Measurements from ENCODE around the gene BANF2. TPM values are rescaled to one million over a fixed set of nuclear protein-coding genes. Genes with fewer than 3 reads are reported as not detected.
"Not testable (repeated sequence)": the region's sequence is repeated elsewhere in the genome, so short reads cannot be mapped to it uniquely, and the experiment has no call there.

The BANF2 gene
- total RNA-seq, 1 donor from 2014 or later = not detected

- Mint-ChIP-seq H3K36me3 (no peaks in the 10 kb centered on the region), H3K27me3 (ENCODE audit: low read depth) (no peaks in the 10 kb centered on the region), H3K27ac (no peak overlapping the region), H3K9me3 (no peaks in the 10 kb centered on the region), H3K4me1 (peaks cover 10% of the 10 kb centered on the region), H3K4me3 (no peak overlapping the region)
- TF ChIP-seq CTCF (IDR thresholded peaks at IDR 0.05; ENCODE audit: unreplicated experiment) = no peak
- DNase-seq (ENCODE audit: low spot score in 2 of 2, unreplicated experiment in 2 of 2) = no peak
Measured at GRCh38 chr20:17704589-17705317, 5.0 kb downstream of the BANF2 start.

- Mint-ChIP-seq H3K9me3 (no peaks in the 10 kb centered on the region), H3K4me3 (no peak overlapping the region), H3K36me3 (no peaks in the 10 kb centered on the region), H3K4me1 (peaks cover 17% of the 10 kb centered on the region), H3K27me3 (ENCODE audit: low read depth) (no peaks in the 10 kb centered on the region), H3K27ac (no peak overlapping the region)
- no peak for DNase-seq (ENCODE audit: low spot score in 2 of 2, unreplicated experiment in 2 of 2)
- no peak for TF ChIP-seq CTCF (IDR thresholded peaks at IDR 0.05; ENCODE audit: unreplicated experiment)
Measured at GRCh38 chr20:17705916-17706315, 6.2 kb downstream of the BANF2 start.

GRCh38 chr20:17706632-17707031, 6.9 kb downstream of the BANF2 start:
- Mint-ChIP-seq H3K36me3 (no peaks in the 10 kb centered on the region), H3K27ac (no peak overlapping the region), H3K4me1 (peaks cover 22% of the 10 kb centered on the region), H3K27me3 (ENCODE audit: low read depth) (no peaks in the 10 kb centered on the region), H3K9me3 (no peaks in the 10 kb centered on the region), H3K4me3 (no peak overlapping the region)
- DNase-seq (ENCODE audit: low spot score in 2 of 2, unreplicated experiment in 2 of 2) = no peak
- no peak for TF ChIP-seq CTCF (IDR thresholded peaks at IDR 0.05; ENCODE audit: unreplicated experiment)

GRCh38 chr20:17707951-17708350, 8.2 kb downstream of the BANF2 start:
- H3K27ac Mint-ChIP-seq; H3K4me3 Mint-ChIP-seq; H3K9me3 Mint-ChIP-seq; DNase-seq (ENCODE audit: low spot score in 2 of 2, unreplicated experiment in 2 of 2); H3K36me3 Mint-ChIP-seq; H3K27me3 Mint-ChIP-seq (ENCODE audit: low read depth): not testable (repeated sequence)
- H3K4me1 Mint-ChIP-seq = peaks cover 22% of the 10 kb centered on the region

- no peaks in the 10 kb centered on the region for H3K9me3 Mint-ChIP-seq
- no peak overlapping the region for H3K4me3 Mint-ChIP-seq
- no peaks in the 10 kb centered on the region for H3K36me3 Mint-ChIP-seq
- DNase-seq (ENCODE audit: low spot score in 2 of 2, unreplicated experiment in 2 of 2) = no peak
- H3K27ac Mint-ChIP-seq = peak overlapping the region; percentile 34
- no peaks in the 10 kb centered on the region for H3K27me3 Mint-ChIP-seq (ENCODE audit: low read depth)
- no peak for TF ChIP-seq CTCF (IDR thresholded peaks at IDR 0.05; ENCODE audit: unreplicated experiment)
- peaks cover 22% of the 10 kb centered on the region for H3K4me1 Mint-ChIP-seq
Measured at GRCh38 chr20:17708675-17709360, 9.1 kb downstream of the BANF2 start.

Data from mesothelial cell of epicardium (in vitro differentiated cells).